ENCODE results near the gene PGLYRP1. TPM values are rescaled to one million over a fixed set of nuclear protein-coding genes. Genes with fewer than 3 reads are reported as not detected.

Gene PGLYRP1
- total RNA-seq, 1 donor from 2014 or later, result not detected

GRCh38 chr19:46025835-46026234 is 3.0 kb upstream of the PGLYRP1 start:
- H3K4me1 Mint-ChIP-seq (ENCODE audit: low read depth, unreplicated experiment), result peaks cover 6% of the 10 kb centered on the region
- H3K4me3 Mint-ChIP-seq (ENCODE audit: unreplicated experiment), result no peak overlapping the region
- no peak for DNase-seq
- TF ChIP-seq CTCF (IDR thresholded peaks at IDR 0.05; ENCODE audit: partially characterized antibody, unreplicated experiment), result no peak
- no peak overlapping the region for H3K27ac Mint-ChIP-seq (ENCODE audit: unreplicated experiment)
- H3K27me3 Mint-ChIP-seq (ENCODE audit: unreplicated experiment), result peaks cover 2% of the 10 kb centered on the region
- peaks cover 18% of the 10 kb centered on the region for H3K36me3 Mint-ChIP-seq (ENCODE audit: unreplicated experiment)
- H3K9me3 Mint-ChIP-seq (ENCODE audit: unreplicated experiment), result peaks cover 2% of the 10 kb centered on the region

GRCh38 chr19:46023311-46023779 is 492 bp upstream of the PGLYRP1 start:
- Mint-ChIP-seq H3K36me3 (ENCODE audit: unreplicated experiment) (peaks cover 18% of the 10 kb centered on the region), H3K27me3 (ENCODE audit: unreplicated experiment) (peaks cover 4% of the 10 kb centered on the region), H3K27ac (ENCODE audit: unreplicated experiment) (no peak overlapping the region), H3K9me3 (ENCODE audit: unreplicated experiment) (peaks cover 4% of the 10 kb centered on the region), H3K4me1 (ENCODE audit: low read depth, unreplicated experiment) (peaks cover 10% of the 10 kb centered on the region), H3K4me3 (ENCODE audit: unreplicated experiment) (no peak overlapping the region)
- DNase-seq, result no peak
- TF ChIP-seq CTCF (IDR thresholded peaks at IDR 0.05; ENCODE audit: partially characterized antibody, unreplicated experiment), result no peak

- no peak overlapping the region for H3K4me3 Mint-ChIP-seq (ENCODE audit: unreplicated experiment)
- TF ChIP-seq CTCF (IDR thresholded peaks at IDR 0.05; ENCODE audit: partially characterized antibody, unreplicated experiment), result no peak
- peaks cover 10% of the 10 kb centered on the region for H3K4me1 Mint-ChIP-seq (ENCODE audit: low read depth, unreplicated experiment)
- H3K36me3 Mint-ChIP-seq (ENCODE audit: unreplicated experiment), result peaks cover 18% of the 10 kb centered on the region
- no peak for DNase-seq
- no peak overlapping the region for H3K27ac Mint-ChIP-seq (ENCODE audit: unreplicated experiment)
- H3K27me3 Mint-ChIP-seq (ENCODE audit: unreplicated experiment), result peaks cover 7% of the 10 kb centered on the region
- peaks cover 4% of the 10 kb centered on the region for H3K9me3 Mint-ChIP-seq (ENCODE audit: unreplicated experiment)
Measured at GRCh38 chr19:46022061-46022430, 807 bp downstream of the PGLYRP1 start.

GRCh38 chr19:46021531-46022041 is 1.3 kb downstream of the PGLYRP1 start:
- H3K9me3 Mint-ChIP-seq (ENCODE audit: unreplicated experiment), result peaks cover 4% of the 10 kb centered on the region

GRCh38 chr19:46020819-46021125 is 2.1 kb downstream of the PGLYRP1 start:
- peaks cover 10% of the 10 kb centered on the region for H3K27me3 Mint-ChIP-seq (ENCODE audit: unreplicated experiment)
- no peak overlapping the region for H3K4me3 Mint-ChIP-seq (ENCODE audit: unreplicated experiment)
- H3K27ac Mint-ChIP-seq (ENCODE audit: unreplicated experiment), result no peak overlapping the region
- no peak for TF ChIP-seq CTCF (IDR thresholded peaks at IDR 0.05; ENCODE audit: partially characterized antibody, unreplicated experiment)
- peaks cover 7% of the 10 kb centered on the region for H3K9me3 Mint-ChIP-seq (ENCODE audit: unreplicated experiment)
- no peak for DNase-seq
- peaks cover 12% of the 10 kb centered on the region for H3K4me1 Mint-ChIP-seq (ENCODE audit: low read depth, unreplicated experiment)
- peaks cover 6% of the 10 kb centered on the region for H3K36me3 Mint-ChIP-seq (ENCODE audit: unreplicated experiment)

More at GRCh38 chr19:46021531-46022041, 1.3 kb downstream of the PGLYRP1 start:
- H3K4me3 Mint-ChIP-seq (ENCODE audit: unreplicated experiment), result no peak overlapping the region
- H3K27ac Mint-ChIP-seq (ENCODE audit: unreplicated experiment), result no peak overlapping the region
- TF ChIP-seq CTCF (IDR thresholded peaks at IDR 0.05; ENCODE audit: partially characterized antibody, unreplicated experiment), result no peak
- DNase-seq, result no peak
- peaks cover 14% of the 10 kb centered on the region for H3K36me3 Mint-ChIP-seq (ENCODE audit: unreplicated experiment)
- H3K4me1 Mint-ChIP-seq (ENCODE audit: low read depth, unreplicated experiment), result peaks cover 10% of the 10 kb centered on the region
- H3K27me3 Mint-ChIP-seq (ENCODE audit: unreplicated experiment), result peaks cover 8% of the 10 kb centered on the region
